Subcutaneous abdominal adipose tissue (tissue), 5 donors: ENCODE data around the gene FNDC11.
"Not testable (repeated sequence)": the region's sequence is repeated elsewhere in the genome, so short reads cannot be mapped to it uniquely, and the experiment has no call there.

Experiments
- H3K27ac ChIP-seq: one replicate; pipeline ENCODE4 v1.7.0; 2013; ENCODE audit warnings: low read depth, mild to moderate bottlenecking, inconsistent platforms, low read length, moderate library complexity
- H3K27me3 ChIP-seq, 5 donors: one replicate each; pipeline ENCODE4 v1.7.0; 2013; ENCODE audit warnings: low read length in 5 of 5, inconsistent platforms in 1 of 5; ENCODE audit not compliant: control insufficient read depth in 5 of 5, insufficient read depth in 4 of 5
- H3K36me3 ChIP-seq, 5 donors: one replicate each; pipeline ENCODE4 v1.7.0; 2013; ENCODE audit warnings: low read length in 5 of 5; ENCODE audit not compliant: control insufficient read depth in 5 of 5, insufficient read depth in 5 of 5
- H3K4me1 ChIP-seq, 5 donors: one replicate each; pipeline ENCODE4 v1.7.0; 2013; ENCODE audit warnings: low read length in 5 of 5, mild to moderate bottlenecking in 3 of 5, moderate library complexity in 1 of 5; ENCODE audit not compliant: control insufficient read depth in 5 of 5, insufficient read depth in 5 of 5
- H3K4me3 ChIP-seq, 5 donors: one replicate each; pipeline ENCODE4 v1.7.0; 2013; ENCODE audit warnings: low read length in 5 of 5, low read depth in 1 of 5
- H3K9ac ChIP-seq, 5 donors: one replicate each; pipeline ENCODE4 v1.7.0; 2013; ENCODE audit warnings: low read length in 5 of 5, mild to moderate bottlenecking in 4 of 5, moderate library complexity in 3 of 5
- H3K9me3 ChIP-seq, 5 donors: one replicate each; pipeline ENCODE4 v1.7.0; 2013; ENCODE audit warnings: low read length in 5 of 5; ENCODE audit not compliant: control insufficient read depth in 5 of 5
- donor health status: healthy.
- donor health status: healthy.
- donor health status: healthy.
- donor health status: healthy.
- donor health status: healthy.

FNDC11 gene

GRCh38 chr20:63566395-63567135 is 12.6 kb downstream of the FNDC11 start:
- no peak overlapping the region for H3K9ac ChIP-seq
- H3K27me3 ChIP-seq, result peaks cover 0 to 5% (median 0%) of the 10 kb centered on the region in 5 donors
- H3K9me3 ChIP-seq, result no peaks in the 10 kb centered on the region
- H3K4me1 ChIP-seq, result peaks cover 0 to 27% (median 12%) of the 10 kb centered on the region in 5 donors
- H3K36me3 ChIP-seq, result peaks cover 0 to 66% (median 38%) of the 10 kb centered on the region in 5 donors
- H3K27ac ChIP-seq, result no peak overlapping the region
- no peak overlapping the region for H3K4me3 ChIP-seq

DNA sequence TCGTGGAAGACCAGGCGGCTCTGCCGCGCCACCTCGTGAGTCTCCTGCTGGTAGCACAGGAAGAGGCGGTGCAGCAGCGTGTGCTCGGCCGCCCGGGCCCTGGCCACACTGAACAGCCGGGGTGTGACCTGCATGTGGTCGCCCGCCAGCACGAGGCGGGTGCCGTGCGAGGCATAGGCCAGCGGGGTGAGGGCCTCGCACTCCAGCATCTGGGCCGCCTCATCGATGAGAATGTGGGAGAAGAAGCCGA is 13.1 kb downstream of the FNDC11 start:
- no peak overlapping the region for H3K4me3 ChIP-seq
- H3K27me3 ChIP-seq, result peaks cover 0 to 8% (median 0%) of the 10 kb centered on the region in 5 donors
- peaks cover 0 to 64% (median 38%) of the 10 kb centered on the region in 5 donors for H3K36me3 ChIP-seq
- no peaks in the 10 kb centered on the region for H3K9me3 ChIP-seq
- no peak overlapping the region for H3K9ac ChIP-seq
- no peak overlapping the region for H3K27ac ChIP-seq
- H3K4me1 ChIP-seq, result peaks cover 0 to 27% (median 12%) of the 10 kb centered on the region in 5 donors

DNA sequence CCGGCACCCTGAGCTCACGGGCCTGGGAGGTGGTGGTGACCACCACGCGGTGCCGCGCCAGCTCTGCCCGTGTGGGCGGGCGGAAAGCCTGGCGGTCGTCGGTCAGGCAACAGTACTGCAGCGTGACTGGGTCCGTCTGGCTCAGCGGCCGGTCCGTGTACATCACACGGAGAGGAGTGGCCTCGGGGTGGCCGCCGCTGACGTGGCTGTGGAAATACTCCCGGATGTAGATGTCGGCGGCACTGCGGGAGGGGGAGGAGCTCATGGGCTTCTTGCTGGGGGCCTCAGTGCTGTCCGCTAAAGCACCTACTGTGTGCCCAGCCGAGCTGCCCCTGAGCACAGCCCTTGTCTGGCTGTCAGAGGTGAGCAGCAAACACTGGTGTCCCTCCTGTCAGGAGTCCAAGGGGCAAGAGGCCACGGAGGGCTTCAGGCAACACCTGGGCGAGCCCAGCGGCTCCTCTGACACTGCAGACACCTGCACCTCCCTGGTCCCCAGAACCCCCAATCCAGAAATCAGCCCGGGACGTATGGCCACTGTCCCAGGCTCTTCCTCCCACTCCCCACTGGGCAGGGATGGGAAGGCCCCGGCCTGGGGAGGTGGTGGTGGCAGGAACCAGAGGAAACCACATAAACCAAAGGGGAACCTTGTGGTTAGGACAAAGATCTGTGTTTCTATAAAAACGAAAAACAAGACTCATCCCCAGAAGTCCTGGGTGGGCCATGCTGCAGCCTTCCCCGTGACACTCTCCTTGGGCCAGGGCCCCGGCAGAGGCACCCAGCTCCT is 13.6 kb downstream of the FNDC11 start:
- Histone ChIP-seq H3K9ac (no peak overlapping the region), H3K4me3 (peak overlapping the region in 1 of 5 donors; percentile 37), H3K27me3 (peaks cover 0 to 8% (median 0%) of the 10 kb centered on the region in 5 donors), H3K27ac (no peak overlapping the region), H3K9me3 (no peaks in the 10 kb centered on the region), H3K4me1 (peaks cover 0 to 30% (median 12%) of the 10 kb centered on the region in 5 donors), H3K36me3 (peaks cover 0 to 64% (median 39%) of the 10 kb centered on the region in 5 donors)

- peak overlapping the region in 1 of 5 donors; percentile 24 for H3K4me3 ChIP-seq
- H3K4me1 ChIP-seq, result peaks cover 0 to 38% (median 19%) of the 10 kb centered on the region in 5 donors
- H3K9ac ChIP-seq, result no peak overlapping the region
- H3K27me3 ChIP-seq, result peaks cover 0 to 8% (median 0%) of the 10 kb centered on the region in 5 donors
- no peaks in the 10 kb centered on the region for H3K9me3 ChIP-seq
- H3K36me3 ChIP-seq, result peaks cover 0 to 60% (median 32%) of the 10 kb centered on the region in 5 donors
- H3K27ac ChIP-seq, result no peak overlapping the region
Measured at GRCh38 chr20:63568170-63568981, 14.4 kb downstream of the FNDC11 start.

DNA sequence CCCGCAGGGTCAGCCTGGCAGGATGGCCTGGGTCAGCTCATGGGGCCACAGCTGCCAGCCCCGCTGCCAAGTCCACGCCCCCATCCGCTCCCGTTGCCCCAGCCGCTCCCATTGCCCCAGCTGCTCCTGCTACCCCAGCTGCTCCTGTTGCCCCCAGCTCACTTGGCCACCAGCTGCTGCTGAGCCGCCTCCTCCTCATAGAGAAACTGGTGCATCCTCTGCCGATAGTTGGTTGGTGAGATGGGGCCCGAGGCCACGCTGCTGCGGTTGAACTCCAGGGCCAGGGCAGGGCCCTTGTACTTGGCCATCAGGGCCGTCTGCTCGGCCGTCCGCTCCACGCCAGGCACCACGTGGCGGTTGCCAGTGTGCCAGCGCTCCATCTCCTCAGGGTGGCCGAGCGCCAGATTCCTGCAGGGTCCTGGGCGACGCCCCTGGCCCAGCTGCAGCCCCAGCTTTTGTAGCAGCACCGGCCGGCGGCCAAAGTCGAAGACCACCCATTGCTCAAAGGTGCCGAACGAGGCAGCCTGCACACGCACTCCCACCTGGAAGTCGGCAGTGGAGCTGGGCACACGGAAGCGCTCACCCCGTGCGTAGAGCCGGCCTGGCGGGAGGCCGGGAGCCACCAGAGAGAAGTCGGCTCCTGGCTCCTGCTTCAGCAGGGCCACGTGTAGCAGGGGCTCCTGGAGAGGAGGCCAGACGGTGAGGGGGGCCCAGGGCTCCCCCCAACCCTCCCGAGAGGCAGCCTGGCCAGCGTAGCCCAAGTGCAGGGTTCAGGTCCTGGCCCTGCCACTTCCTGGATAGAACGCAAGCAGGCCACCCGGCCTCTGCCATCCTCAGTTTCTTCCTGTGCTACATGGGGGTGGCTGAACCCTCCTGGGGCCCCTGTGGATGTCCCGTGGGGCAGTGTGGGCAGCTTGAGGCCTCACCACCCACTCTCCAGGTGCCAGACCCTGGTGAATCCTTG is 15.3 kb downstream of the FNDC11 start:
- Histone ChIP-seq H3K36me3 (peaks cover 0 to 51% (median 23%) of the 10 kb centered on the region in 5 donors), H3K4me1 (peaks cover 2 to 43% (median 24%) of the 10 kb centered on the region in 5 donors), H3K27me3 (peaks cover 0 to 8% (median 0%) of the 10 kb centered on the region in 5 donors), H3K9ac (no peak overlapping the region), H3K4me3 (no peak overlapping the region), H3K27ac (no peak overlapping the region), H3K9me3 (no peaks in the 10 kb centered on the region)

GRCh38 chr20:63570281-63571086 is 16.5 kb downstream of the FNDC11 start:
- Histone ChIP-seq H3K9me3 (no peaks in the 10 kb centered on the region), H3K4me1 (peaks cover 2 to 49% (median 30%) of the 10 kb centered on the region in 5 donors), H3K36me3 (peaks cover 0 to 39% (median 13%) of the 10 kb centered on the region in 5 donors), H3K4me3 (no peak overlapping the region), H3K9ac (no peak overlapping the region), H3K27me3 (peaks cover 0 to 8% (median 0%) of the 10 kb centered on the region in 5 donors), H3K27ac (no peak overlapping the region)

DNA sequence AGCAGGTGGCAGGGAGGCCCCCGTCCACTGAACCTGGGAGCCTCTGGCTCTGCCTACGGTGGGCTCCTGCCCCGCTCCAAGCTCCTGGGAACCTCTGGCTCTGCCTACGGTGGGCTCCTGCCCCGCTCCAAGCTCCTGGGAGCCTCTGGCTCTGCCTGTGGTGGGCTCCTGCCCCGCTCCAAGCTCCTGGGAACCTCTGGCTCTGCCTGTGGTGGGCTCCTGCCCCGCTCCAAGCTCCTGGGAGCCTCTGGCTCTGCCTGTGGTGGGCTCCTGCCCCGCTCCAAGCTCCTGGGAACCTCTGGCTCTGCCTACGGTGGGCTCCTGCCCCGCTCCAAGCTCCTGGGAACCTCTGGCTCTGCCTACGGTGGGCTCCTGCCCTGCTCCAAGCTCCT is 17.1 kb downstream of the FNDC11 start:
- not testable (repeated sequence) for H3K4me3 ChIP-seq, H3K9me3 ChIP-seq, H3K9ac ChIP-seq, H3K27me3 ChIP-seq, H3K27ac ChIP-seq
- peaks cover 0 to 33% (median 8%) of the 10 kb centered on the region in 5 donors for H3K36me3 ChIP-seq
- H3K4me1 ChIP-seq, result peaks cover 2 to 49% (median 30%) of the 10 kb centered on the region in 5 donors

DNA sequence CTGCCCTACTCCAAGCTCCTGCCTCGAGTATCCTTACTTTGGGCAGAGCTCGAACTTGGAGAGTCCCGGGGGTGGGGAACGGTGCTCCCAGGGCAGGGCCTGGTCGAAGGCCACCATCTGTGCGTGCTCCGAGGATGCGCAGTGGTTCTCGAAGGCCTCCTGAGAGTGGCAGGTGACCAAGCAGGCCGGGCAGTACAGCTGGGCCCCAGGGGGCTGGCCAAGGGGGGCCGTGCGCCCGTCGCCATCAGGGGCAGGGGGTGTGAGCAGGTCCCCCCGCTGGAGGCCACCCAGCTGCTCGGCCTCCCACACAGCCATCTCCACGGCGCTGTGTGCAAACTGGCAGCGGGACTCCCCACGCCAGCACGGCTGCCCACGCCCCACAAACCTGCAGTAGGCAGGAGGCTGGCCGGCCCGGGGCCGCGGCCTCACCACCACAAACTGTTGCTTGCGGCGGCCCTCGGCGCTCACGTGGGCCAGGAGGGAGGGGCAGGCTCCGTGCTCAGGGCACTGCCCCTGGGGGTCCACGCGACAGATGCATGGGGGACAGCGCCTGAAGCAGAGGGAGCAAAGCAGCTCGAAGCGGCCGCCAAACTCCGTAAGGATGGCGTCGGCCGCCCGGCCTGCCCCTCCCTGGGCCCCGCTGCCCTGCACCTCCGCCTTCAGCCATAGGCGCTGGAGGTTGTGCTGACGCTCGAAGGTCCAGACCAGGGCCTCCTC is 18.3 kb downstream of the FNDC11 start:
- H3K9me3 ChIP-seq, result no peaks in the 10 kb centered on the region
- no peak overlapping the region for H3K27ac ChIP-seq
- no peak overlapping the region for H3K9ac ChIP-seq
- peak overlapping the region in 1 of 5 donors; percentile 14 for H3K4me3 ChIP-seq
- H3K27me3 ChIP-seq, result peaks cover 0 to 9% (median 0%) of the 10 kb centered on the region in 5 donors
- H3K36me3 ChIP-seq, result peaks cover 0 to 22% (median 6%) of the 10 kb centered on the region in 5 donors
- H3K4me1 ChIP-seq, result peaks cover 2 to 44% (median 30%) of the 10 kb centered on the region in 5 donors
